Endothelial cell of umbilical vein (primary cell): ENCODE results near the gene TMEM50B. TPM values are rescaled to one million over a fixed set of nuclear protein-coding genes. Genes with fewer than 3 reads are reported as not detected.
A peak's percentile ranks its signal among the peaks of the same experiment; 100 is the strongest.

ENCODE experiments used
- BruUV-seq: library from RNA; stranded (reverse); fragments of 400-500 nt; replicated peaks from 2 replicates; lab custom pipeline; 2021; lab: Mats Ljungman, UMichigan
- CTCF ChIA-PET: fragments of 300-600, 350-600 bp; sonication (Branson Sonifier 250); formaldehyde crosslinking; loops from one replicate; lab custom pipeline; 2021; ENCODE audit warnings: antibody characterized with exemption, inconsistent platforms; lab: Charles Lee
- POLR2A ChIA-PET: fragments of 300-600, 350-600 bp; sonication (Branson Sonifier 250); formaldehyde crosslinking; loops from one replicate; lab custom pipeline; 2021; ENCODE audit warnings: antibody characterized with exemption, inconsistent platforms; lab: Charles Lee
- DNase-seq: peaks from one replicate; pipeline ENCODE4 v3.0.0-alpha.2; 2011; ENCODE audit warnings: low read depth, low spot score
- FAIRE-seq: peaks from 2 replicates; lab custom pipeline; 2011; peaks lifted over from hg19 to GRCh38; lab: Jason Lieb, UNC
- H2AFZ ChIP-seq: 2 replicates; pipeline ENCODE4 v1.6.0; 2012; ENCODE audit warnings: low read depth, low read length, control low read depth, inconsistent platforms
- H3K27ac ChIP-seq: 2 replicates; pipeline ENCODE4 v1.5.1; 2011; ENCODE audit warnings: low read depth, mild to moderate bottlenecking, control low read depth, low read length, moderate library complexity; ENCODE audit not compliant: insufficient read depth
- H3K27me3 ChIP-seq, 2 experiments: 2 replicates each; pipeline versions ENCODE4 v1.6.0 to v1.6.1; 2011; ENCODE audit warnings: low read length in 2 of 2, mixed read lengths in 1 of 2; ENCODE audit not compliant: control insufficient read depth in 2 of 2, insufficient read depth in 2 of 2
- H3K36me3 ChIP-seq, 2 experiments: 2 replicates in 1 of 2; 3 replicates in 1 of 2; pipeline ENCODE4 v1.5.1; 2011; ENCODE audit warnings: low read length in 2 of 2, mild to moderate bottlenecking in 1 of 2, moderate library complexity in 1 of 2; ENCODE audit not compliant: control insufficient read depth in 2 of 2, insufficient read depth in 2 of 2; ENCODE audit errors: extremely low read depth in 1 of 2
- H3K4me1 ChIP-seq: 3 replicates; pipeline ENCODE4 v1.5.1; 2011; ENCODE audit warnings: mild to moderate bottlenecking, low read length; ENCODE audit not compliant: control insufficient read depth, insufficient read depth; ENCODE audit errors: extremely low read depth
- H3K4me2 ChIP-seq: 2 replicates; pipeline ENCODE4 v1.6.1; 2011; ENCODE audit warnings: low read length, control low read depth, mixed read lengths; ENCODE audit not compliant: insufficient read depth
- H3K4me3 ChIP-seq, 3 experiments: fragments of 200-600 bp in 1 of 3; sonication (generic), shearing (Covaris generic) in 1 of 3; replicated peaks in 1 of 3; 2 replicates each; pipeline ENCODE4 v1.5.1; 2011 to 2016; ENCODE audit warnings: control low read depth in 3 of 3, low read length in 3 of 3, mild to moderate bottlenecking in 2 of 3, inconsistent platforms in 1 of 3, low read depth in 1 of 3, moderate library complexity in 1 of 3; ENCODE audit not compliant: insufficient read depth in 1 of 3
- H3K79me2 ChIP-seq: 2 replicates; pipeline ENCODE4 v1.6.0; 2012; ENCODE audit warnings: low read length, inconsistent platforms; ENCODE audit not compliant: control insufficient read depth, insufficient read depth
- H3K9ac ChIP-seq: replicated peaks from 2 replicates; pipeline ENCODE3; 2011; ENCODE audit warnings: low read length, control low read depth; ENCODE audit not compliant: insufficient read depth; ENCODE audit errors: extremely low read depth
- H3K9me1 ChIP-seq: replicated peaks from 3 replicates; pipeline ENCODE4 v1.6.0; 2011; ENCODE audit warnings: mild to moderate bottlenecking, low read length; ENCODE audit not compliant: control insufficient read depth, insufficient read depth; ENCODE audit errors: extremely low read depth
- H3K9me3 ChIP-seq: replicated peaks from 2 replicates; pipeline ENCODE4 v1.5.1; 2012; ENCODE audit warnings: low read length, inconsistent platforms; ENCODE audit not compliant: control insufficient read depth, insufficient read depth
- H4K20me1 ChIP-seq: replicated peaks from 2 replicates; pipeline ENCODE3; 2011; ENCODE audit warnings: mild to moderate bottlenecking, low read length; ENCODE audit not compliant: control insufficient read depth, insufficient read depth; ENCODE audit errors: extremely low read depth
- CTCF ChIP-seq, 2 donors: IDR thresholded peaks; 1 replicate in 1 of 2; 2 replicates in 1 of 2; pipeline ENCODE4 v1.5.1; 2011; ENCODE audit warnings: low read length in 2 of 2, mild to moderate bottlenecking in 2 of 2, moderate library complexity in 2 of 2, control low read depth in 1 of 2, inconsistent platforms in 1 of 2, low read depth in 1 of 2; ENCODE audit not compliant: insufficient read depth in 1 of 2; ENCODE audit errors: extremely low read depth in 1 of 2
- EZH2 ChIP-seq: IDR thresholded peaks from 2 replicates; pipeline ENCODE4 v1.6.1; 2012; ENCODE audit warnings: borderline replicate concordance, low read depth, mild to moderate bottlenecking, moderate library complexity, low read length, inconsistent platforms; ENCODE audit not compliant: severe bottlenecking
- FOS ChIP-seq: IDR thresholded peaks from 2 replicates; pipeline ENCODE4 v1.6.1; 2011; ENCODE audit warnings: mild to moderate bottlenecking, low read length, moderate library complexity, borderline replicate concordance; ENCODE audit not compliant: insufficient read depth
- GATA2 ChIP-seq: IDR thresholded peaks from 2 replicates; pipeline ENCODE4 v1.7.0; 2011; ENCODE audit warnings: low read depth, mild to moderate bottlenecking, moderate library complexity, mixed read lengths, low read length; ENCODE audit not compliant: insufficient read length, insufficient read depth
- JUN ChIP-seq: IDR thresholded peaks from 2 replicates; pipeline ENCODE4 v1.6.1; 2011; ENCODE audit warnings: borderline replicate concordance, low read depth; ENCODE audit not compliant: insufficient read length, insufficient read depth
- MAX ChIP-seq: IDR thresholded peaks from 2 replicates; pipeline ENCODE4 v1.6.1; 2011; ENCODE audit not compliant: insufficient read depth, insufficient read length
- POLR2A ChIP-seq: IDR thresholded peaks from 2 replicates; pipeline ENCODE4 v1.6.1; 2012; ENCODE audit warnings: low read depth, mild to moderate bottlenecking, control low read depth, low read length
- POLR2AphosphoS5 ChIP-seq: IDR thresholded peaks from 2 replicates; pipeline ENCODE4 v1.6.1; 2012; ENCODE audit warnings: low read depth, mild to moderate bottlenecking, control low read depth, low read length, moderate library complexity; ENCODE audit not compliant: insufficient read depth
- dilution Hi-C: fragments of 300-500 bp; cut with MboI; formaldehyde crosslinking; loops from one replicate; pipeline ENCODE4 v1.15.0; 2019; ENCODE audit warnings: low sequenced_read_pairs; ENCODE audit not compliant: extremely low pct_ligation_motif_present
- intact Hi-C: fragments of 100-400 bp; cut with micrococcal nuclease; formaldehyde crosslinking; loops from one replicate; pipeline ENCODE4 v1.10.0; 2022
- polyA plus RNA-seq, 4 experiments: library from polyadenylated mRNA; depleted of rRNA in 3 of 4; stranded (reverse) in 3 of 4; unstranded in 1 of 4; fragments of >200 nt; gene quantifications; 2 replicates each; pipeline versions ENCODE4 v1.2.1 to v1.2.3, GENCODE V29; 2011 to 2012; ENCODE audit warnings: missing spikeins in 1 of 4
- total RNA-seq: library from RNA; stranded (reverse); gene quantifications from 2 replicates; pipeline ENCODE4 v1.2.3, GENCODE V29; 2021

Gene TMEM50B
- total and polyA plus RNA-seq, 2 donors (not counting 3 experiments of a cell fraction or from before 2014, with no cell fraction given) = 25.1 to 29.3 TPM

DNA sequence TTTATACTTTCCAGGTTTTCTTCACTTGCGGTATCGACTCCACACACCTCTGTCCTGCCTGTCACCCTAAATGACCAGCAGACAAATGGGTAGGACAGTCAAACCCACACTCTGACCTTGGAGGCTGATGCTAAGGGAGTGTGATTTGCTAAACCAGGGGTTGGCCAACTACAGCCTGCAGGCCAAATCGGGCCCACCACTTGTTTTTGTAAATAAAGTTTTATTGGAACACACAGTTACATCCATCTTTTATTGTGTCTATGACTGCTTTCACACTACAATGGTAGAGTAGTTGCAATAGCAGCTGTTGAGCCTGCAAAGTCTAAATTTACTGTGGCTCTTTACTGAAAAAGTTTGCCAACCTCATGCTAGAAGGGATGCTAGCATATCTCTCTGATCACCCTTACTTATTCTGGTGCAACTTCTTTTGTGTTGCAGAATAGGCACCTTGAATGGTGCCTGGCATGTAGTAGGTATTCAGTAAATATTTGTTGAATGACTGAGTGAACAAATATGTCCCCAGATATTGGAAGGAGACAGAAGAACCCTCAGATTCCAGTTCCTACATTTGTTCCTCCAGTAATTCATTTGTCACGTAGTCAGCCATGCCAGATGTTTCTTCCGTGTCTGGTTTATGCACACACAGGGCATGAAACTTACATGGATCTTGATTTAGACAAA lies 57.9 kb downstream of the TMEM50B start:
- Histone ChIP-seq H2AFZ (no peak overlapping the region), H3K27ac (no peak overlapping the region), H3K9me1 (no peaks in the 10 kb centered on the region), H3K9me3 (no peaks in the 10 kb centered on the region), H3K27me3 (no peaks in the 10 kb centered on the region), H3K4me2 (no peak overlapping the region), H3K36me3 (peaks cover 5 to 19% of the 10 kb centered on the region in 2 experiments), H3K79me2 (peaks cover 18% of the 10 kb centered on the region), H3K9ac (no peak overlapping the region), H3K4me3 (no peak overlapping the region), H4K20me1 (no peaks in the 10 kb centered on the region), H3K4me1 (peaks cover 11% of the 10 kb centered on the region)
- no peak for TF ChIP-seq POLR2A
- CTCF ChIA-PET = interaction anchor here (1.5 kb wide), 1 partner anchor 222 kb away, joined by 3 read pairs; no protein-coding TSS in a partner anchor
- FAIRE-seq (no peak), DNase-seq (no peak)
- no TSS peak for BruUV-seq
- dilution Hi-C loops (no loop called here), intact Hi-C loops (no loop called here)
- POLR2A ChIA-PET = interaction anchor here (0.6 kb wide), 1 partner anchor 10 kb away, joined by 3 read pairs; no protein-coding TSS in a partner anchor

GRCh38 chr21:33419538-33420123 lies 60.1 kb downstream of the TMEM50B start:
- DNase-seq (peak; percentile 82), FAIRE-seq (peak; percentile 79)
- dilution Hi-C loops = no loop called here

More at GRCh38 chr21:33419538-33420123, 60.1 kb downstream of the TMEM50B start:
- Histone ChIP-seq H3K4me2 (no peak overlapping the region), H3K9me1 (no peaks in the 10 kb centered on the region), H3K4me3 (no peak overlapping the region), H4K20me1 (no peaks in the 10 kb centered on the region), H3K27ac (peak overlapping the region; percentile 44), H3K9ac (no peak overlapping the region), H3K4me1 (peaks cover 11% of the 10 kb centered on the region), H3K9me3 (no peaks in the 10 kb centered on the region), H2AFZ (no peak overlapping the region), H3K36me3 (peaks cover 7 to 12% of the 10 kb centered on the region in 2 experiments), H3K27me3 (no peaks in the 10 kb centered on the region), H3K79me2 (peaks cover 28% of the 10 kb centered on the region)
- intact Hi-C loops = no loop called here
- ChIA-PET POLR2A (no interaction called here), CTCF (interaction anchor here (1.1 to 1.2 kb wide), 2 partner anchors 17 to 58 kb away, joined by 4 read pairs; no protein-coding TSS in a partner anchor)
- BruUV-seq = no TSS peak
- TF ChIP-seq MAX (no peak), JUN (peak; percentile 28), POLR2AphosphoS5 (no peak), CTCF (IDR thresholded peaks at IDR 0.05; ENCODE audit: extremely low read depth in 1 of 2, insufficient read depth in 1 of 2, low read depth in 1 of 2, low read length in 2 of 2) (no peak), GATA2 (no peak), FOS (peak; percentile 56), POLR2A (no peak), EZH2 (no peak)
